HUES48 (cell line): Measurements from ENCODE around the gene WNK2.

Experiments used
- H3K27ac ChIP-seq: one replicate; pipeline ENCODE4 v1.7.0; 2013; ENCODE audit warnings: low read depth, low read length, inconsistent platforms
- H3K27me3 ChIP-seq: 2 replicates; pipeline ENCODE4 v1.6.1; 2013; ENCODE audit warnings: mild to moderate bottlenecking, low read length; ENCODE audit not compliant: control insufficient read depth, insufficient read depth
- H3K36me3 ChIP-seq: 2 replicates; pipeline ENCODE4 v1.6.1; 2013; ENCODE audit warnings: low read length; ENCODE audit not compliant: control insufficient read depth, insufficient read depth
- H3K4me1 ChIP-seq: 2 replicates; pipeline ENCODE4 v1.6.1; 2013; ENCODE audit warnings: mild to moderate bottlenecking, low read length; ENCODE audit not compliant: control insufficient read depth, insufficient read depth
- H3K4me3 ChIP-seq: 2 replicates; pipeline ENCODE4 v1.5.1; 2013; ENCODE audit warnings: mild to moderate bottlenecking, low read depth, low read length
- H3K9ac ChIP-seq: 2 replicates; pipeline ENCODE4 v1.6.1; 2013; ENCODE audit warnings: mild to moderate bottlenecking, low read depth, low read length, moderate library complexity
- H3K9me3 ChIP-seq: 2 replicates; pipeline ENCODE4 v1.6.1; 2013; ENCODE audit warnings: low read length; ENCODE audit not compliant: control insufficient read depth, insufficient read depth

The WNK2 gene

DNA sequence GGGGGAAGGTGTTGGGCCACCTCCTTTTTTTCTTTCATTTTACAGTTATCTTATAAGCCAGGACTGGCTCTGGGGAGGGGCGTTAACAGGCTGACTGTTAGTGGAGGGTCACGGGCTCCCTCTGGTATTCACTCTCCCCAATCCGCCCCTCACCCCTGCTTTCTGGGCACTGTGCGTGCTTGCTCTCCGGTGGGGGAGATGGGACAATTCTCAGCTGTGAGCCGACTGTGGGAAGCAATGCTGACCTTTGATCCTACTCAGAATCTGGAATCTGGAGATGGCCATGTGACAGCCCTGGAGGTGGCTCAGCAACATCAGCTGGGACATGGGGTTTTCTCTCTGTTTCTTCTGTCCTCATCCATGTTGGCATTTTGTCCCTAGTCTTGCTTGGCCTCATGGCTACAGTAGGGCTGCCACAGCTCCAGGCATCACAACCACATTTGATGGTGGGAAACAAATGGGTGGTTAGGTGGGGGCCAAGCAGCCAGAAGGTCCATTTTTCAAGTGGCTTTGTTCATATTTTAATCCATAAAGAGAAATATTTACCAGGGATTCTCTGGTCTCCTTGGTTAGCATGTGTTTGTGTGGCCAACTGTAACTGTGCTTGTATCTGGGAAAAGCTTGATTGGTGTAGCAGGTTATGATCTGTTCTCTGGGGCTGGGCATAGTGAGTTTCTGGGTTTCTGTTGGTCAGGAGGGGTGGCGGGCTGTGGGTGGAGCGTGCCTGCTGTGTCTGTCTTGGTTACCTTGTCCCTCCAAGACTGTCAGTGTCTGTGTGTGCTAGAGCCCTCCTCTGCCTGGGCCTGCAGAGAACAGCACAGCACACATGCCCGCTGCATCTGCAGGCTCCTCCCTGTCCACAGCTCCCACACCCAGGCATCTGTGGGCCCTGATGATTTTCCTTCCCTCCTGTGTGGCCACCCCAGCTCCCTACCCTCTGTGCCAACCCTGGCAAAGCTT is 12.4 kb downstream of the WNK2 start:
- no peaks in the 10 kb centered on the region for H3K9me3 ChIP-seq
- peaks cover 18% of the 10 kb centered on the region for H3K4me1 ChIP-seq
- H3K27me3 ChIP-seq = no peaks in the 10 kb centered on the region
- H3K27ac ChIP-seq = no peak overlapping the region
- no peak overlapping the region for H3K4me3 ChIP-seq
- no peaks in the 10 kb centered on the region for H3K36me3 ChIP-seq
- H3K9ac ChIP-seq = no peak overlapping the region

DNA sequence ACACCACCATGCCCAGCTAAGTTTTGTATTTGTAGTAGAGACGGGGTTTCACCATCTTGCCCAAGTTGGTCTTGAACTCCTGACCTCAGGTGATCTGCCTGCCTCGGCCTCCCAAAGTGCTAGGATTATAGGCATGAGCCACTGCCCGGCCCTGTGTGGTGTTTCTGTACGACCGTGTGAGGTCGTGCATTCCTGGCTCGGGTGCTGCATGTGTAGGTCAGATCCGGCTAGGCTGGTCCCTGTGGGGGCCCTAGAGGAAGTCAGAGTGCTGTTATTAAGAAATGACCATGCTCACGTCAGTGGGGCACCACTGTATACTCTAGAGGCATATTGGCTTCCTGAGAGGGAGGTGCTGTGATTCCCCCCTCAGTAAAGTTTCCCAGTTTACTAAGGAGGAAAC is 13.7 kb downstream of the WNK2 start:
- Histone ChIP-seq H3K27me3 (no peaks in the 10 kb centered on the region), H3K4me1 (peaks cover 18% of the 10 kb centered on the region), H3K4me3 (no peak overlapping the region), H3K9ac (no peak overlapping the region), H3K9me3 (no peaks in the 10 kb centered on the region), H3K36me3 (no peaks in the 10 kb centered on the region), H3K27ac (no peak overlapping the region)

DNA sequence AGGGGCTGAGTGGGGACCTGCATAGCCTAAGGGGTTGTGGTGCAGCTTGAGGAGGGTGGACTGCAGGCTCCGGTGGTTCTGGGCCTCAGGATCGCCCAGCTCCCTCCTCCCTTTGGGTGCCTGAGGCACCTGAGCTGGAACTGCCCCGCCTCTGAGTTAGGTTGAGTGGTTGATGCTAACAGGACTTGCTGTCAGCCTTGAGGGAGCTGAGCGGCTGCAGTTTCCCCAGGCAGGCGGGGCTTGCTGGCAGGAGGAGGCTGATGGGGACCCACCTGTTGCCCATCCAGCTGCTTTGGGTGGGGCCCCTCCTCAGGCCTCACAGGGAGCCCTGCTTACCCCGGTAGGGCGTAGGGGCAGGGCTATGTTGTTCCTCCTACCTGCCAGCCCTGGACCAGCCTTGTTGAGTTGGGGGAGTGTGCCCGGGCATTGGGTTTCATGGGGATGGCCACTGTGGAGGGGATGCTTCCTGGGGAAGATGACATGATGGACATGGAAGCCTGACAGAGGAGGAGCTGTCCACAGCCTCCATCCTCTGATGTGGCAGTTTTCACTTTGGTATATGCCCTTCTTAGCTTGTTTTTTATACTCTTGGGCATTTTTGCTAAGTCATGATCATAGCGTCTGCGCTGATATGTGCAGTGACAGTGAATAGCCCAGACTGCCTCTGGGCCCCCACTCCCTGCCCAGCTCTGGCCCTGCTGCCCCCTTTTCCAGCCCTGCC is 14.3 kb downstream of the WNK2 start:
- Histone ChIP-seq H3K27ac (no peak overlapping the region), H3K4me1 (peaks cover 12% of the 10 kb centered on the region), H3K36me3 (no peaks in the 10 kb centered on the region), H3K9ac (no peak overlapping the region), H3K4me3 (no peak overlapping the region), H3K27me3 (no peaks in the 10 kb centered on the region), H3K9me3 (no peaks in the 10 kb centered on the region)

DNA sequence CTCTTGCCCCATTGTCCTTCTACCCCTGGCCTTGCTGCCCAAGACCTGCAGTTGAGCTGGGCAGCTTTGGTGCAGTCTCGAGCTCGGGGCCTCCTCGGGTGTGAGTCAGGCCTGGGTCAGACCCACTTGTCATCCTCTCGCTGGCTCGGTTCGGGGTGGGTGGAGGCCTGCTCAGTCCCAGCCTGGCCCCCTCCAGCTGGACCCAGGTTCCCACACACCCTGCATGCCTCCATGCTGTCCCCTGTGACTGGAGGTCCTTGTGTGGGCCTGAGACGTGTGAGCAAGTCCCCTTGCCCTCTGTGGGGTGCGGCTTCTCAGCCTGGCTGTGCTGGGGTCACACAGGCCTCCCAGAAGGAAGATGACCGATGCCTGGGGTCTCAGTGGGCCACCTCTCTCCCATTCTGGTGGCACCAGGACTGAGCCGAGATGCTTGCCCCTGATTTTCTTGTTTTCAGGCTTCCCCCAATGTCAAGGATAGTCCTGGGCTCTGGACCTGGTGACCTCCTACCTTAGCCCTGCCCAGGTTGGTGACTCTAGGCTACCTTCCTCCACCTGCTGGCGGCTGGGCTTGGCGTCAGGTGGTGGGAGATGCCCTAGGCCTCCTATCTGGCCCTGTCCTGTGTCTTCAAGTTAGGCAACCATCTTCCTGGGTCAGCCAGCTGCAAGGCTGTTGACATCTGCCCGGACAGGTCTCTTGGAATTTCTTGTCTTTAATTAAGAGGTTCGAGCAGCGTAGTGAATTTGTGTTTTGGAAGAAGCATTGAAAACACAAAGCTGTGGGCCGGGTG is 15.1 kb downstream of the WNK2 start:
- H3K36me3 ChIP-seq = no peaks in the 10 kb centered on the region
- H3K9me3 ChIP-seq = no peaks in the 10 kb centered on the region
- no peak overlapping the region for H3K9ac ChIP-seq
- H3K4me1 ChIP-seq = peaks cover 4% of the 10 kb centered on the region
- H3K27me3 ChIP-seq = no peaks in the 10 kb centered on the region
- no peak overlapping the region for H3K4me3 ChIP-seq
- H3K27ac ChIP-seq = no peak overlapping the region

DNA sequence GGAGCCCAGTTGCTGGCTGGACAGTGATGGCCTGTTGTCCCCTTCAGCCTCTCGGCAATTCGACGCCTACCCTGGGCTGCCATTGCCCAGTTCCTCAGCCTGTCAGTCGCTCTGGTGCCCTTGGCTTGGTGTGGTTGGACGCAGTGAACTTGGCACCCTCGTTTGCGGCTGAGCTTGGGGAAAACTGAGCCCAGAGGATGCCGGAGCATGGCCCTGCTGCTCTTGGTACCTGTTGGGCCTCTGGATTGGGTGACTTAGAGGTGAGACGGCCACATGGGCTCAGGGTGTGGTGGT is 16.5 kb downstream of the WNK2 start:
- Histone ChIP-seq H3K9me3 (no peaks in the 10 kb centered on the region), H3K4me1 (no peaks in the 10 kb centered on the region), H3K27me3 (no peaks in the 10 kb centered on the region), H3K9ac (no peak overlapping the region), H3K36me3 (no peaks in the 10 kb centered on the region), H3K4me3 (no peak overlapping the region), H3K27ac (no peak overlapping the region)

DNA sequence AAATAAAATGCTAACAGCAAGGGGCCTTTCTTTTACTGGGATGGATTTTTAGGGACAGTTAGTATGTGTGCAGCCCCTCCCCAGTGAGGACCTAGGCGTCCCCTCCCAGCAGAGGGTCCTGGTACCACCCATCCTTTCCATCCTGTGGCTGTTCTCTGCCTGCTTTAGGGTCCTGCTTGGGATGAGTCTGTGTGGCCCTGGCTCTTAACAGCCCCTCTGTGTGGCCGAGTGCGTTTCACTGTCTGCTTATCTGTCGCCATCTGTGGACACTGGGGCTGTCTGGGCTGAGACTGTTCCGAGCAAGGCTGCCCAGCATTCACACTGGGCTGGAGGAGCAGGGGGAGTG is 17.0 kb downstream of the WNK2 start:
- no peaks in the 10 kb centered on the region for H3K36me3 ChIP-seq
- no peaks in the 10 kb centered on the region for H3K9me3 ChIP-seq
- H3K4me1 ChIP-seq = no peaks in the 10 kb centered on the region
- no peak overlapping the region for H3K9ac ChIP-seq
- no peaks in the 10 kb centered on the region for H3K27me3 ChIP-seq
- no peak overlapping the region for H3K27ac ChIP-seq
- no peak overlapping the region for H3K4me3 ChIP-seq

DNA sequence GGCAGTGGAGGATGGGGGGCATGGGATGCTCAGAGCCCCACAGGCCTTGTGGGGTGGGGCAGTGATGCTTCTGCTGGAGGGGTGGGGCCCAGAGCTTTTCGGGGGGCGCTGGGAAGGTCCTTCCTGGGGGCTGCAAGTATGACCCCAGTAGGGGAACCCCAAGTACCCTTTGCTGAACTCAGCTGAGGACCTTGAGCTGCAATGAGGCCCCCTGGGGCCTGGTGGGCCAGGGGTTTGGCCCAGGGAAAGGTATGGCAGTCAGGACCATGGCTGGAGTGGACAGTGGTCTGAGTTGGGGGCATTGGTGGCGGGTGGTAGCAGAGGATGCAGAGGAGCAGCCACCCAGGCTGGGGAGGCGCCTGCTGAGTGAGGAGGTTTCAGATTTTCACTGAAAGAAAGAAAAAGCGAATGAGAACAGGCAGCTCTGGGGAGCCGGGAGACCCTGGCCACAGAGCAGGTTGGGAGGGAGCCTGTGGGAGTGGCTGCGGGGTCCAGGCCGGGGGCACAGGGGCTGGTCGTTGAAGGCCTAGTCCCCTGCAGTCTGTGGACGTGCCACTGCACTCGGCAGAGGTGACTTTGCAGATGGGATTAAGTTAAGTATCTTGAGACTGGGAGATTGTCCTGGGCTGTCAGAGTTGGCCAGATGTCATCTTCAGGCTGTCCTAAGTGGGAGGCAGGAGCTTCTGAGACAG is 19.2 kb downstream of the WNK2 start:
- Histone ChIP-seq H3K27ac (no peak overlapping the region), H3K27me3 (no peaks in the 10 kb centered on the region), H3K4me1 (no peaks in the 10 kb centered on the region), H3K9me3 (no peaks in the 10 kb centered on the region), H3K4me3 (no peak overlapping the region), H3K36me3 (no peaks in the 10 kb centered on the region), H3K9ac (no peak overlapping the region)

DNA sequence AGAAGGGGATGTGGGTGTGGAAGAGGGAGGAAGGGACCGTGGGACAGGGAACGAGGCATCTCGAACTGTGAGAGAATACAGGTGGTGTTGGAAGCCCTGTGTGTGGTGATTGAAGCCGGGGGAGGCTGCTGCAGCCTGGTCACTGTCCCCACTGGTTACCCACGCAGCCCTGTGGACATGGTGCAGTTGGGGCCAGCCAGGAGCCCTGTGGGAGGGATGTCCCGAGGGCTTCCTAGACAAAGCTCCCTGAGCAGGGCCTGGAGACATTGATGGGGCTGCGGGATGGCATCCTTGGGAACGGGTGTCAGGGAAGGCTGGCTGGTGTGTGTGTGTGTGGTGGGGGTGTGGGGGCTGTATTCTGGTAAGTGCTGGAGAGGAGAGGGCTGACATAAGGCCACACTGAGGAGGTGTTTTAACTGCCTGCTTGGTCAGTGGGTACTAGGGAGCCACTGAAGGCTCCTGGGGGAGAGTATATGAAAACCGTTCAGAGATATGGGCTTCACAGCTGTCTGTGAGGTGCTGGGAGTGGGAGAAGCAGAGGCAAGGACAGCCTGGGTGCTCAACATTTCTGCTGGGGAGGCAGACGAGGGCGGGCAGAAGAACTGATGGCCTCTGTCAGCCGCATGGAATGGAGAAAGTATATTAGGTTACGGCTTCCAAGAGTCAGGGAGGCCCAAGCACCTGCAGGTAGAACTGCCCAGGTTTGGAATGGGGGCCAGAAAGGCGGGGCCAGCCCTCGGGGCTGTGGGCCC is 20.0 kb downstream of the WNK2 start:
- Histone ChIP-seq H3K4me1 (no peaks in the 10 kb centered on the region), H3K27me3 (no peaks in the 10 kb centered on the region), H3K9ac (no peak overlapping the region), H3K36me3 (no peaks in the 10 kb centered on the region), H3K27ac (no peak overlapping the region), H3K4me3 (no peak overlapping the region), H3K9me3 (no peaks in the 10 kb centered on the region)

DNA sequence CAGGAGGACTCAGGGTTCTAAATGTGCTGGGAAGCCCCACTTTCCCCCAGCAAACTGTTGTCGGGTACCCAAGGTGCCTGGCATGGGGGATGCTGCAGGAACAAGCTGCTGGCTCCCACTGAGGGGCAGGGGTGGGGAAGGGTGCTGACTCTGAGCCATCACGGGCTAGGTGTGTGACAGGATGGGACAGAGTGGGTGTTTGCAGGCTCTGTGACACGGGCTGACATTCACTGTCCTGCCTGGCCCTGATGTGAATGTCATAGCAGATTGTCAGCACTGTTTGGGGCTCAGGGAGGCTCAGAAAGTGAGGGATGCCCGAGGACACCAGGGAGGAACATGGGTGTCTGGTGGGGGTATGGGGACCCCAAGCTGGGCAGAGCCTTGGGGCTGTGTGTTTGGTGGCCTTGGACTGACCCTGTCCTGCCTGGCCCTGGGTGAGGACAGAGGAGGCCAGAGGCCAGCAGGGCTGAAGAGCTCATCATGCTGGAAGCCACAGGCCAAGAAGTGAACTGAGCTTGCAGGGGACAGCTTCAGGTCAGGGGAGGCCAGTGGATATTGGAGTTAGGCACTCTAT is 20.6 kb downstream of the WNK2 start:
- Histone ChIP-seq H3K9ac (no peak overlapping the region), H3K36me3 (no peaks in the 10 kb centered on the region), H3K27ac (no peak overlapping the region), H3K9me3 (no peaks in the 10 kb centered on the region), H3K4me3 (no peak overlapping the region), H3K4me1 (no peaks in the 10 kb centered on the region), H3K27me3 (no peaks in the 10 kb centered on the region)
